NCI-H510A treated with DMSO at 0.1 percent for 48 hours (cell line): ENCODE measurements around the gene PCDHGA4.
A peak's percentile ranks its signal among the peaks of the same experiment; 100 is the strongest.
"Not testable (repeated sequence)": the region's sequence is repeated elsewhere in the genome, so short reads cannot be mapped to it uniquely, and the experiment has no call there.

Source experiments
- DNase-seq: peaks from one replicate; lab custom pipeline; 2025; lab: John Stamatoyannopoulos, UW

The PCDHGA4 gene

GRCh38 chr5:141354900-141355469, at the start of gene PCDHGA4:
PCDHGA4 (plus strand) TSS chr5:141355021; CDS start chr5:141355108, 87 bp downstream.
- no peak for DNase-seq

DNA sequence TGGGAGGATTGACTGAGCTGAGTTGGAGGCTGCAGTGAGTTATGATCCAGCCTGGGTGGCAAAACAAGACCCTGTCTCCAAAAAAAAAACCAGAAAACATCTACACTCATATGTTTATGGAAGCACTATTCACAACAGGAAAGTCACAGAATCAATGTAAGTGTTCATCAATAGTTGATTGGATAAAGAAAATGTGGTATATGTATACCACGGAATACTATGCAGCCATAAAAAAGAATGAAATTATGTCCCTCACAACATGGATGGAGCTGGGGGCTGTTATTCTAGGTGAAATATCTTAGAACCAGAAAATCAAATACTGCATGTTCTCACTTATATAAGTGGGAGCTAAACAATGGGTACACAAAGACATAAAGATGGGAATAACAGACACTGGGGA, 48.2 kb upstream of the PCDHGA4 start:
- DNase-seq = no peak

GRCh38 chr5:141313711-141314110, 41.1 kb upstream of the PCDHGA4 start:
- DNase-seq = no peak

GRCh38 chr5:141316963-141317362, 37.9 kb upstream of the PCDHGA4 start:
- not testable (repeated sequence) for DNase-seq

DNA sequence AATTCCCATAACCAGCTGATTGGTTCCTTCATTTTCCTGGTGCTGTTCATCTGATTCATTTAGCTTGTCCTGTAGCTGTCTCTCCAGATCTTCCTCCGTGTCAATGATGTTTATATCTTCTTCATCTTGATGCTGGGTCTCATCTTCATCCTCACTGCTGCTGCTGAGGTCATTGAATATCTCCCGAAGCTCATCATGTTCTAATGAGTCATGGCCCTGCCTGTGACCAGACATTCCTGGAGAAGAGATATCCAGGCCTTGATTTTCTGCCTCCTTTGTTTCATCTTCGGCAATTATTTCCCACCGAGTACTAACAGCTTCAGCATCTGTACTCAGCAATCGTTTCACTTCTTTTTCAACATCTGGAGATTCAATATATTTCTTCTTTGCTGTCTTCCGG, 35.6 kb upstream of the PCDHGA4 start:
- DNase-seq = no peak

GRCh38 chr5:141319699-141320098, 35.1 kb upstream of the PCDHGA4 start:
- no peak for DNase-seq

DNA sequence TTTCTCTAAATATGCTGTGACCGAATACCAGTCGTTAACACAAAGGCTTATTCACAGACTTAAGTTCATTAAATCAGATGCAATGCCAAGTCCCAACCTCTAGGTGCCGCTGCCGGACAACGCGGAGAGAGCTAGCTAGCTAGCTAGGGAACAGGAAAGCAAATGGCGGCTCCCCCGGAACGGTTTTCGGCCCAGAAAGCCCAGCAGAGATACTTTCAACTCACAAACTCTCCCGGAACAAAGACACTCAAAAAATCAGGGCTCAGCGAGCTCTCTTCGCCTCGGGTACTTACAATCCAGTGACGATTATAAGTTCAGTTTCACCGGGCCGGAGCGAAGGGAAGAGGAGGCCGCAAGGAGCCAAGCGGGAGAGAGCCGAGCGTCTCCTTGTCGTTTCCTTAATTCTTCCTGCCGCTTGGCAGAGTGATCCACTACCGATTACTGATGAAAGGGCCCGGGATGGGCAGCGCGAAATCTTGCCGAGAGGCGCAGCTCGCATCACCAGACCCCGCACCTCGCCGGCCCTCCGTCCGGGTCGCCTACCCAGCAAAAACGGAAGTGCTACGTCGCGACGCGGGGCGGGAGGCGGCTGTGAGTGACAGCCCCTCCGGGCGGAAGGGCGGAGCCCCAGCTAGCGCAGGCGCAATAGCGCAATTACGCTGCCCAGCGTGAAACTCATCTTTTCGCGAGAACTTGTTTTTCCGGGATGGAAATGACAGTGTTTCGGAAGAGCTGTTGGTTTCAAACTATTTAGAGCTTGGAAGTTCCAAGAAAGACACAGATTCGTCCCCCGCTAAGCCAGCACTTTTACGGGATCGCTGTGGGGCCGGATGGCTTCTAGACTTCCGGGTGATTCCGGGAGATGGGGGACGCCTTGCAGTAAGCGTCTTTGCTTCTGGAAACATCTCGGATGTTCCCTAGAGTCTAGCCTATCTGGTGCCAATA, 34.3 kb upstream of the PCDHGA4 start, which contains the start of gene TAF7:
TAF7 (minus strand) TSS at position 560 of the 945 bp plus-strand sequence. CDS start 740 bp downstream, outside the sequence.
- DNase-seq = peak; percentile 59

DNA sequence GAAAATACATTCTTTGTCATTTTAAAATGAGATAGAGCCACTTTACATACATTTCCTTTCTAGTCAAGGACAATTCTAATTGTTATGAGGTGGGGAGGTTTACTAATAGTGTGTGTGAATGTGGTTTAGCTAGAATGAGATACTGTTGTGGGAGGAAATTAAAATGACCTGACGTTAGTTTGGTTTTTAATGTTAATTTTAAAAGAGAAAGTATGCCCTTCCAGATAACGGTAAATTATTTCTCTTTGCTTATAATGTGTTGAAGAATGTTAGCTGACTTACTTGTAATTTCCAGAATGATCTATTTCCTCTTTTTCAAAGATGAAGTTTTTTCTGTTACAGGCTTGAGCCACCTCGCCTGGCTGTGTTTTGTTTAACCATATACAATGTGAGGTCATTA, 32.6 kb upstream of the PCDHGA4 start:
- no peak for DNase-seq

DNA sequence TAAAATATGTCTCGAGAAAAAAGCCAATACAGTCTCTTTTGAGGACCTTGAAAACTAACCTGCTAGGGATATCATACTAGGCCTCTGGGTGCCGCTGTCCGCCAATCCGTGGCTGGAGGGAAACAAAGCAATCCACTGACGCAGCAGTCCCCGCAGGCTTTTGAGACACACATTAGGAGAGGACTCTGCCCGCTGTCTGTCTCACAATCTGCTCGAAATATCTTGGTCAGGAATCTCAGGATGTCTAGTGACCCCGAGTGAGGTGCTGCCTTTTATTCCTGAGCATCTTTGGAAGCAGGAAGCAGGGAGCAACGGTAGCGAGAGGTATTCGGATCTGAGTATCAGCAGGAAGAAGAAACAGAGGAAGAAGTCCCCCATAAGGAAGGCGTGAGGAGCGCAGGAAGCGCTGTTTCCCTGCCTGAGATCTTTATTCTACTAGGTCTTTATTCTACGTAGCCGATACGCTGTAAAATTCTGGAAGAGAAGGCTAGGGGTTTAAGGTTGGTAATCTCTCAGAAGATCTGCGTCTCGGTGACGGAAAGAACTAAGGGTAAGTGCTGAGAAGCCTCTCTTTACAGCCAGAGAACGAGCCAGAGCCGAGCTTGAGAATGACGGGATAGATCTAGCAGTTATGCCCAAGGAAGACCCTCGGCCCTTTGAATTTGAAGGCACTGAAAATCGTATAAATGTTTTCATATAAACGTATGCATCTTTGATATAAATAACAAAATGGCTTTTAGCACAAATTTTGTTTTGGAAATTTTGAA, 28.6 kb upstream of the PCDHGA4 start:
- no peak for DNase-seq

DNA sequence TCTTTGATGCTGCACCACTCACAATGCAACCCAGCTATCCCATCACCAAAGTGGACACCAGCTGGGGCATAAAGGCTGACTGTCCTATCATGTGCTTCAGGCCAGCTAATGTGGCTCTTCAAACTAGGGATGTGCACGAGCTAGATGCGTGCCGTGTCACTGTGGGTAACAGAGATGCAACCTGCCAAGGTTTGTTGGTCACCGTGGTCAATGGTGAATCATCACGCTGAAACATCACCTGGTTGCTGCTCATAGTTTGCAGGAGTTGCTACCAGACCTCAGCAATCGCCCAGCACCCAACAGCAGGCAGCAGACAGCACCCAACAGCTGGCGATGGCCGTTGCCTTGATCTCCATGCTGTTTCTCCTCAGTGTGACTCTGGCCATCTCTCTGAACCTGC, 26.6 kb upstream of the PCDHGA4 start:
- no peak for DNase-seq

- peak; percentile 32 for DNase-seq
These were observed 24.3 kb upstream of the PCDHGA4 start, which contains the start of gene PCDHGA1 for GRCh38 chr5:141330299-141331080. PCDHGA1 (plus strand) TSS chr5:141330514.

- not testable (repeated sequence) for DNase-seq
These were observed 22.2 kb upstream of the PCDHGA4 start for GRCh38 chr5:141332571-141332970.

- DNase-seq = no peak
These were observed 16.1 kb upstream of the PCDHGA4 start, which contains the start of gene PCDHGA2 for GRCh38 chr5:141338538-141339306. PCDHGA2 (plus strand) TSS chr5:141338760.

GRCh38 chr5:141340781-141341354, 14.0 kb upstream of the PCDHGA4 start:
- not testable (repeated sequence) for DNase-seq

DNA sequence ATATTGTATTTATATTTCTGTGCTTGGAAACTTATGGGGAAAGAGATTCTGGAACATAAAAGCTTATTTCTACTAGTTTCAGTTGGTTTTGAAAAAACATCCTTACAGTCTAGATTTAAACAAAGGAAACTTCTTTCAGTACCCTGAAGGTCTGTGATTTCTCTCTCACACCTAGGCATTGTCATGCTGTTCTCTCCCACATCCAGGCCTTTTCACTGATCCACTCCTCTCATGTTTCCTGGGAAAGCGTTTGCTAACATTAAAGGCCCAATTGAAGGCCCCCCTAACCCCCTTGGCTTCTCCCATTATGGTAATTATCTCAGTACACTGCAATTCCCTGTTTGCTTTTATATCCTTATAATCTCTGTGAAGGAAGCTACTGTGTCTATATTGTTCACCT, 12.0 kb upstream of the PCDHGA4 start:
- DNase-seq = no peak

DNA sequence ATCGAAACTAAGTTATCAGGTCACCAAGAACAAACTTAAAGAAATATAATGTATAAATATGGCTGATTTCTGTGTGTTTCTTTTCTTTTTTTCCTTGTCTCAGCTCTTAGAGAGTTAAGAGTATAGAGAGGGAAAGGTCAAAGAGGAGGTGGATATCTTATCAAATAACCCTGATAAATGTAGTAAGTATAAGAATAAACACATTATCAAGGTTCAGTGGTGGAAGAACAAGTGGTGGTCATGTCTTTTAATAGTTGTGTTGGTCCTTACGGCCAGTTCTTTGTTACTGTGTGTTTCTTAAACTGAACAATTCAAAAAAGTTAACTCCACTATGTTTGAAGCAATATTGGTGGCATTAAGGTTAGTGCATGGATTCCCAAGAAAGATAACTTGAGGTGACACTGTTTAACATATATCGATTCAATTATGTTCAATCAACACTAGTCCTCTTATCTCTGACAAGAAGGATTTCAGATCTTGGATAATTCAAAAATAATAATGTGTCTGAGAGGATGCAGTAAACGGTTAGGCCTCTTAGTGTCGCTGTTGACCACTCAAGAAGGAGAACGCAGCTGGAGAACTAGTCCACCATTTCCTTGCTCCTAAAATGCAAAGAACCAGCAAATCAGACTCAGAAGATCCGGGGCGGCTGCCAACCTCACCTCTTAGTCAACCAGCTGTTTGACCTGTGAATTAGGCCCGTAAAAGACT, 11.4 kb upstream of the PCDHGA4 start, which contains the start of gene PCDHGA3:
PCDHGA3 (plus strand) TSS at position 588 of the 711 bp plus-strand sequence. CDS start 205 bp downstream, outside the sequence.
- peak; percentile 77 for DNase-seq

GRCh38 chr5:141343953-141344463, 10.8 kb upstream of the PCDHGA4 start:
- DNase-seq = peak; percentile 77

GRCh38 chr5:141345327-141345726, 9.5 kb upstream of the PCDHGA4 start:
- DNase-seq = no peak

DNA sequence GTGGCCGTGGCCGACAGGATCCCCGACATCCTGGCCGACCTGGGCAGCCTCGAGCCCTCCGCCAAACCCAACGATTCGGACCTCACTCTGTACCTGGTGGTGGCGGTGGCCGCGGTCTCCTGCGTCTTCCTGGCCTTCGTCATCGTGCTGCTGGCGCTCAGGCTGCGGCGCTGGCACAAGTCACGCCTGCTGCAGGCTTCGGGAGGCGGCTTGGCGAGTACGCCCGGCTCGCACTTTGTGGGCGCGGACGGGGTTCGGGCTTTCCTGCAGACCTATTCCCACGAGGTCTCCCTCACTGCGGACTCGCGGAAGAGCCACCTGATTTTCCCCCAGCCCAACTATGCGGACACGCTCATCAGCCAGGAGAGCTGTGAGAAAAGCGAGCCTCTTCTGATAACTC, 8.8 kb upstream of the PCDHGA4 start:
- DNase-seq = not testable (repeated sequence)
